Endometrium (tissue), 2 donors: ENCODE measurements around the gene PRKRIP1.
"Not testable (repeated sequence)": the region's sequence is repeated elsewhere in the genome, so short reads cannot be mapped to it uniquely, and the experiment has no call there.

Source experiments
- FAIRE-seq: peaks from 2 replicates; lab custom pipeline; 2012; peaks lifted over from hg19 to GRCh38; lab: Jason Lieb, UNC
- donor health status: control.
- donor health status: control.

PRKRIP1 gene

GRCh38 chr7:102431617-102432298 is 35.6 kb downstream of the PRKRIP1 start:
- no peak for FAIRE-seq

GRCh38 chr7:102432442-102433218 is 36.5 kb downstream of the PRKRIP1 start:
- FAIRE-seq: no peak

- no peak for FAIRE-seq
These were observed 37.3 kb downstream of the PRKRIP1 start, which contains the start of gene ORAI2 for GRCh38 chr7:102433219-102434038. ORAI2 (plus strand) TSS chr7:102433575; CDS start chr7:102438957, 5,382 bp downstream.

GRCh38 chr7:102434039-102434486 is 37.9 kb downstream of the PRKRIP1 start:
- no peak for FAIRE-seq

- FAIRE-seq: no peak
These were observed 40.0 kb downstream of the PRKRIP1 start for GRCh38 chr7:102436118-102436517.

- no peak for FAIRE-seq
These were observed 44.0 kb downstream of the PRKRIP1 start for GRCh38 chr7:102439963-102440795.

GRCh38 chr7:102444961-102445673 is 49.0 kb downstream of the PRKRIP1 start:
- no peak for FAIRE-seq

- FAIRE-seq: no peak
These were observed 49.5 kb downstream of the PRKRIP1 start for GRCh38 chr7:102445674-102446071.

- FAIRE-seq: no peak
These were observed 50.4 kb downstream of the PRKRIP1 start for GRCh38 chr7:102446387-102447156.

GRCh38 chr7:102447311-102447710 is 51.1 kb downstream of the PRKRIP1 start:
- no peak for FAIRE-seq

GRCh38 chr7:102449136-102449535 is 53.0 kb downstream of the PRKRIP1 start:
- FAIRE-seq: no peak

GRCh38 chr7:102450242-102450641 is 54.1 kb downstream of the PRKRIP1 start:
- FAIRE-seq: no peak

- no peak for FAIRE-seq
These were observed 55.4 kb downstream of the PRKRIP1 start for GRCh38 chr7:102451371-102452054.

GRCh38 chr7:102452451-102452850 is 56.3 kb downstream of the PRKRIP1 start:
- no peak for FAIRE-seq

- FAIRE-seq: no peak
These were observed 57.2 kb downstream of the PRKRIP1 start for GRCh38 chr7:102453319-102453718.

- FAIRE-seq: no peak
These were observed 58.3 kb downstream of the PRKRIP1 start for GRCh38 chr7:102454468-102454867.

GRCh38 chr7:102454932-102455331 is 58.8 kb downstream of the PRKRIP1 start:
- FAIRE-seq: not testable (repeated sequence)

GRCh38 chr7:102455596-102455995 is 59.4 kb downstream of the PRKRIP1 start:
- no peak for FAIRE-seq

- FAIRE-seq: no peak
These were observed 60.2 kb downstream of the PRKRIP1 start for GRCh38 chr7:102456327-102456726.
